Panc1 (cell line): Measurements from ENCODE around the gene PLPP7. TPM values are rescaled to one million over a fixed set of nuclear protein-coding genes. Genes with fewer than 3 reads are reported as not detected.
A peak's percentile ranks its signal among the peaks of the same experiment; 100 is the strongest.
"Not testable (repeated sequence)": the region's sequence is repeated elsewhere in the genome, so short reads cannot be mapped to it uniquely, and the experiment has no call there.

ENCODE experiments used
- ATAC-seq: fragments of 200-7000 bp; cut with Tn5 transposase; 2 replicates; pipeline ENCODE4 v1.9.1; 2020; ENCODE audit warnings: mild to moderate bottlenecking, moderate library complexity
- BruUV-seq: library from RNA; stranded (reverse); fragments of 400-500 nt; replicated peaks from 2 replicates; lab custom pipeline; 2021; lab: Mats Ljungman, UMichigan
- CTCF ChIA-PET: fragments of 300-600 bp; sonication (Branson Sonifier 250); formaldehyde crosslinking; loops from one replicate; lab custom pipeline; 2022; ENCODE audit warnings: antibody characterized with exemption; lab: Charles Lee
- POLR2A ChIA-PET: fragments of 300-600 bp; sonication (Branson Sonifier 250); formaldehyde crosslinking; loops from one replicate; lab custom pipeline; 2022; ENCODE audit warnings: antibody characterized with exemption; lab: Charles Lee
- DNase-seq: peaks from one replicate; pipeline ENCODE4 v3.0.0-alpha.2; 2010; ENCODE audit warnings: low read depth, low spot score
- H3K27ac ChIP-seq: 2 replicates; pipeline ENCODE4 v1.5.1; 2011; ENCODE audit warnings: mild to moderate bottlenecking, low read length, inconsistent platforms
- H3K27me3 ChIP-seq: fragments of 200-500 bp; sonication (Bioruptor generic); 2 replicates; pipeline ENCODE4 v1.6.0; 2014; ENCODE audit warnings: low read length, inconsistent platforms; ENCODE audit not compliant: control insufficient read depth, insufficient read depth
- H3K36me3 ChIP-seq: fragments of 200-500 bp; sonication (Bioruptor generic); 2 replicates; pipeline ENCODE4 v1.5.1; 2014; ENCODE audit warnings: inconsistent platforms, mild to moderate bottlenecking, low read length, moderate library complexity; ENCODE audit not compliant: control insufficient read depth, insufficient read depth
- H3K4me1 ChIP-seq: 2 replicates; pipeline ENCODE4 v1.5.1; 2011; ENCODE audit warnings: inconsistent platforms, mild to moderate bottlenecking, low read length, moderate library complexity; ENCODE audit not compliant: control insufficient read depth, insufficient read depth
- H3K4me3 ChIP-seq, 2 experiments: 2 replicates each; pipeline ENCODE4 v1.5.1; 2011 to 2012; ENCODE audit warnings: low read depth in 2 of 2, low read length in 2 of 2, mild to moderate bottlenecking in 2 of 2, inconsistent platforms in 1 of 2, moderate library complexity in 1 of 2
- H3K9me3 ChIP-seq: fragments of 200-500 bp; sonication (Bioruptor generic); 2 replicates; pipeline ENCODE4 v1.5.1; 2014; ENCODE audit warnings: low read depth, mild to moderate bottlenecking, inconsistent platforms, low read length, moderate library complexity; ENCODE audit not compliant: control insufficient read depth, insufficient read depth
- POLR2AphosphoS5 ChIP-seq: IDR thresholded peaks from 2 replicates; pipeline ENCODE4 v1.6.1; 2012; ENCODE audit warnings: mild to moderate bottlenecking, low read depth, low read length, moderate library complexity
- TCF7L2 ChIP-seq: IDR thresholded peaks from 2 replicates; pipeline ENCODE4 v1.6.1; 2011; ENCODE audit warnings: mild to moderate bottlenecking, low read depth, low read length, inconsistent platforms
- in situ Hi-C: cut with HindIII; loops from 2 replicates; pipeline ENCODE4 v1.10.0; 2016; ENCODE audit warnings: low sequenced_read_pairs, low pct_unique_long_range_greater_than_20kb
- intact Hi-C: fragments of 100-400 bp; cut with micrococcal nuclease; formaldehyde crosslinking; loops from one replicate; pipeline ENCODE4 v1.10.0; 2022; ENCODE audit not compliant: unreplicated experiment
- total RNA-seq: library from RNA; stranded (reverse); gene quantifications from one replicate; pipeline ENCODE4 v1.2.1, GENCODE V29; 2021; ENCODE audit not compliant: unreplicated experiment
- TF ChIP-seq, protein P1 (sequence below): fragments of 450-650 bp; IDR thresholded peaks from 2 replicates; pipeline ENCODE4 v1.5.1; 2017; ENCODE audit warnings: mild to moderate bottlenecking
- TF ChIP-seq, protein P2 (sequence below), 2 experiments: IDR thresholded peaks; 2 replicates each; pipeline ENCODE4 v1.6.1; 2011 to 2012; ENCODE audit warnings: low read depth in 2 of 2, control low read depth in 1 of 2, low read length in 1 of 2, mild to moderate bottlenecking in 1 of 2, moderate library complexity in 1 of 2; ENCODE audit not compliant: insufficient read depth in 1 of 2

The PLPP7 gene
- total RNA-seq, 1 experiment from 2014 or later: 3.3 TPM

DNA sequence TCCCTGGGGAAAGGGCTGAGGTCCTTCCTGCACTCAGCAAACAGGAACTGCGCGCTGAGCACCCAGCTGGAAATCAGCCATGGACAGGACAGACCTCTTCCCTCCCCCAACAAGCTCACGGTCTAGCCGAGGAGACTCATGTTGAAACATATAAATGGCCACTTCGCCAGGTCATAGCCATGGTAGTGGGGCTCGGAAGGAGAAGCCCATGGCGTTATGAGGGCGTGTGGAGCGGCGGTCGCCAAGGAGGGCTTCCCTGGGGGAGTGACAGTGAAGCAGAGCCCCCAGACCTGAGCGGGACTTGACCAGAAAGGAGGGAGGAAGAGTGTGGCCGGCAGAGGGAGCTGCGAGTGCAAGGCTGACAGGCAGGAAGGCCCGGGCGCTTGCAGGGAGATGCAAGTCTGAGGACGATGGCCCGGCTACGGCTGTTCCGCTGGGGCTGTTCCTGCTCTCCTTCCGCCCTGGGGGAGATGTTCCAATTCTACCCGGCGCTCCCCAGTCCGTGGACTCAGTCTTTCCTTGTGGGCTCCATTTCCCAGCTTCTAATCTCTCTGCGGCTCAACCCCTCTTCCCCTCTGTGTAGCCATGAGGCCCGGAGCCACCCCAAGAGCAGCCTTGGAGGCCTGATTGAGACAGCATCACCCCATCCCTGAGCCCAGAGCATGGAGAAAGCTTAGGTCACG, 60.5 kb downstream of the PLPP7 start:
- H3K4me3 ChIP-seq: peak overlapping the region in 1 of 2 experiments; percentile 23; a peak in 2 of 4 replicates
- no peaks in the 10 kb centered on the region for H3K9me3 ChIP-seq
- H3K36me3 ChIP-seq: no peaks in the 10 kb centered on the region
- TF ChIP-seq, protein P1, sequence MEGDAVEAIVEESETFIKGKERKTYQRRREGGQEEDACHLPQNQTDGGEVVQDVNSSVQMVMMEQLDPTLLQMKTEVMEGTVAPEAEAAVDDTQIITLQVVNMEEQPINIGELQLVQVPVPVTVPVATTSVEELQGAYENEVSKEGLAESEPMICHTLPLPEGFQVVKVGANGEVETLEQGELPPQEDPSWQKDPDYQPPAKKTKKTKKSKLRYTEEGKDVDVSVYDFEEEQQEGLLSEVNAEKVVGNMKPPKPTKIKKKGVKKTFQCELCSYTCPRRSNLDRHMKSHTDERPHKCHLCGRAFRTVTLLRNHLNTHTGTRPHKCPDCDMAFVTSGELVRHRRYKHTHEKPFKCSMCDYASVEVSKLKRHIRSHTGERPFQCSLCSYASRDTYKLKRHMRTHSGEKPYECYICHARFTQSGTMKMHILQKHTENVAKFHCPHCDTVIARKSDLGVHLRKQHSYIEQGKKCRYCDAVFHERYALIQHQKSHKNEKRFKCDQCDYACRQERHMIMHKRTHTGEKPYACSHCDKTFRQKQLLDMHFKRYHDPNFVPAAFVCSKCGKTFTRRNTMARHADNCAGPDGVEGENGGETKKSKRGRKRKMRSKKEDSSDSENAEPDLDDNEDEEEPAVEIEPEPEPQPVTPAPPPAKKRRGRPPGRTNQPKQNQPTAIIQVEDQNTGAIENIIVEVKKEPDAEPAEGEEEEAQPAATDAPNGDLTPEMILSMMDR: peak; percentile 89
- TF ChIP-seq TCF7L2: no peak
- ChIA-PET POLR2A (no interaction called here), CTCF (interaction anchor here (0.6 to 1.2 kb wide), 4 partner anchors 23 to 71 kb away, joined by 3 to 6 read pairs (median 4); no protein-coding TSS in a partner anchor)
- BruUV-seq: no TSS peak
- H3K4me1 ChIP-seq: no peaks in the 10 kb centered on the region
- H3K27ac ChIP-seq: no peak overlapping the region
- DNase-seq (peak; percentile 33), ATAC-seq (peak; percentile 97)
- intact Hi-C loops (no loop called here), in situ Hi-C loops (no loop called here)
- H3K27me3 ChIP-seq: no peaks in the 10 kb centered on the region

GRCh38 chr9:131356479-131356878, 67.0 kb downstream of the PLPP7 start:
- CTCF ChIA-PET, BruUV-seq, H3K27me3 ChIP-seq, DNase-seq, H3K27ac ChIP-seq, ATAC-seq, intact Hi-C loops, H3K36me3 ChIP-seq, H3K9me3 ChIP-seq, H3K4me1 ChIP-seq, H3K4me3 ChIP-seq, in situ Hi-C loops: not testable (repeated sequence)
- POLR2A ChIA-PET: interaction anchor here (0.6 kb wide), 1 partner anchor 57 kb away, joined by 5 read pairs; no protein-coding TSS in a partner anchor

DNA sequence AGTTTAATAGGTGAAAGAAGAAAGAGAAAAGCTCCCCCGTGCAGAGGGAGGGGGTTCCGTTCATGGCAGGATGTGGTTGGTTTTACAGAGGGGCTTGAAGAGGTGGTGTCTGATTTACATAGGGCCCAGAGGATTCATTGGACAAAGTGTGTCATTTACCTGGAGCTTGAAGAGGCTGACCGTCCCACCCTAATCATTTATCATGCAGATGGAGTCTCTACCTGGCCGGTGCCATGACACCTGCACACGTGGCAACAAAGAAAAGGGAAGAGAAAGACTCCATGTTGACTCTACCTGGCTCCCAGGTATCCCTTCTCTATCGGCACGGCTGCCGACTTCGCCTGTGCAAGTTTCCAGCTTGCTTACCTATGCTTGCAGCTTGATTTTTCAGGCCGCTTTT, 69.0 kb downstream of the PLPP7 start:
- Histone ChIP-seq H3K4me3 (no peak overlapping the region), H3K36me3 (no peaks in the 10 kb centered on the region), H3K27me3 (no peaks in the 10 kb centered on the region), H3K4me1 (no peaks in the 10 kb centered on the region), H3K9me3 (no peaks in the 10 kb centered on the region), H3K27ac (no peak overlapping the region)
- ATAC-seq (no peak), DNase-seq (no peak)
- in situ Hi-C loops: no loop called here
- intact Hi-C loops: no loop called here
- ChIA-PET POLR2A (interaction anchor here (0.5 kb wide), 1 partner anchor 15 kb away, joined by 11 read pairs; no protein-coding TSS in a partner anchor), CTCF (no interaction called here)
- TF ChIP-seq, protein P2, sequence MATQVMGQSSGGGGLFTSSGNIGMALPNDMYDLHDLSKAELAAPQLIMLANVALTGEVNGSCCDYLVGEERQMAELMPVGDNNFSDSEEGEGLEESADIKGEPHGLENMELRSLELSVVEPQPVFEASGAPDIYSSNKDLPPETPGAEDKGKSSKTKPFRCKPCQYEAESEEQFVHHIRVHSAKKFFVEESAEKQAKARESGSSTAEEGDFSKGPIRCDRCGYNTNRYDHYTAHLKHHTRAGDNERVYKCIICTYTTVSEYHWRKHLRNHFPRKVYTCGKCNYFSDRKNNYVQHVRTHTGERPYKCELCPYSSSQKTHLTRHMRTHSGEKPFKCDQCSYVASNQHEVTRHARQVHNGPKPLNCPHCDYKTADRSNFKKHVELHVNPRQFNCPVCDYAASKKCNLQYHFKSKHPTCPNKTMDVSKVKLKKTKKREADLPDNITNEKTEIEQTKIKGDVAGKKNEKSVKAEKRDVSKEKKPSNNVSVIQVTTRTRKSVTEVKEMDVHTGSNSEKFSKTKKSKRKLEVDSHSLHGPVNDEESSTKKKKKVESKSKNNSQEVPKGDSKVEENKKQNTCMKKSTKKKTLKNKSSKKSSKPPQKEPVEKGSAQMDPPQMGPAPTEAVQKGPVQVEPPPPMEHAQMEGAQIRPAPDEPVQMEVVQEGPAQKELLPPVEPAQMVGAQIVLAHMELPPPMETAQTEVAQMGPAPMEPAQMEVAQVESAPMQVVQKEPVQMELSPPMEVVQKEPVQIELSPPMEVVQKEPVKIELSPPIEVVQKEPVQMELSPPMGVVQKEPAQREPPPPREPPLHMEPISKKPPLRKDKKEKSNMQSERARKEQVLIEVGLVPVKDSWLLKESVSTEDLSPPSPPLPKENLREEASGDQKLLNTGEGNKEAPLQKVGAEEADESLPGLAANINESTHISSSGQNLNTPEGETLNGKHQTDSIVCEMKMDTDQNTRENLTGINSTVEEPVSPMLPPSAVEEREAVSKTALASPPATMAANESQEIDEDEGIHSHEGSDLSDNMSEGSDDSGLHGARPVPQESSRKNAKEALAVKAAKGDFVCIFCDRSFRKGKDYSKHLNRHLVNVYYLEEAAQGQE (IDR thresholded peaks at IDR 0.05; ENCODE audit: insufficient read depth in 1 of 2, low read depth in 2 of 2, low read length in 1 of 2): no peak
- TF ChIP-seq POLR2AphosphoS5: no peak
- no TSS peak for BruUV-seq

Other genes starting within 250 kb of the PLPP7 start
- 6.0 TPM for gene AIF1L, start 193.2 kb upstream of the PLPP7 start, total RNA-seq
- gene NUP214, start 164.1 kb upstream of the PLPP7 start, total RNA-seq: 34.9 TPM
- 0.59 TPM for gene FAM78A, start 13.2 kb upstream of the PLPP7 start, total RNA-seq
- gene PRRC2B, start 104.4 kb downstream of the PLPP7 start, total RNA-seq: 200 TPM
- 58.0 TPM for gene POMT1, start 213.2 kb downstream of the PLPP7 start, total RNA-seq
- 30.2 TPM for gene UCK1, start 241.5 kb downstream of the PLPP7 start, total RNA-seq